Measurements from ENCODE around the gene CSRNP3.

Gene CSRNP3

GRCh38 chr2:165678882-165679281 lies 209.4 kb downstream of the CSRNP3 start:
- no peak for TF ChIP-seq CTCF (IDR thresholded peaks at IDR 0.05; ENCODE audit: insufficient read depth, low read length, poor library complexity, severe bottlenecking)
- H3K27me3 ChIP-seq (replicated peaks; ENCODE audit: control insufficient read depth, insufficient read depth, low read length) = no peaks in the 10 kb centered on the region
- no peak for DNase-seq (ENCODE audit: extremely low read depth, insufficient read length)
- no peak overlapping the region for H3K4me3 ChIP-seq (replicated peaks; ENCODE audit: low read depth, low read length)
- H3K36me3 ChIP-seq (ENCODE audit: control insufficient read depth, insufficient read depth, low read length) = no peaks in the 10 kb centered on the region

GRCh38 chr2:165679621-165680020 lies 210.1 kb downstream of the CSRNP3 start:
- H3K36me3 ChIP-seq (ENCODE audit: control insufficient read depth, insufficient read depth, low read length) = no peaks in the 10 kb centered on the region
- no peak overlapping the region for H3K4me3 ChIP-seq (replicated peaks; ENCODE audit: low read depth, low read length)
- DNase-seq (ENCODE audit: extremely low read depth, insufficient read length) = no peak
- TF ChIP-seq CTCF (IDR thresholded peaks at IDR 0.05; ENCODE audit: insufficient read depth, low read length, poor library complexity, severe bottlenecking) = no peak
- H3K27me3 ChIP-seq (replicated peaks; ENCODE audit: control insufficient read depth, insufficient read depth, low read length) = no peaks in the 10 kb centered on the region

GRCh38 chr2:165681841-165682240 lies 212.3 kb downstream of the CSRNP3 start:
- H3K27me3 ChIP-seq (replicated peaks; ENCODE audit: control insufficient read depth, insufficient read depth, low read length) = no peaks in the 10 kb centered on the region
- H3K4me3 ChIP-seq (replicated peaks; ENCODE audit: low read depth, low read length) = no peak overlapping the region
- DNase-seq (ENCODE audit: extremely low read depth, insufficient read length) = no peak
- no peak for TF ChIP-seq CTCF (IDR thresholded peaks at IDR 0.05; ENCODE audit: insufficient read depth, low read length, poor library complexity, severe bottlenecking)
- no peaks in the 10 kb centered on the region for H3K36me3 ChIP-seq (ENCODE audit: control insufficient read depth, insufficient read depth, low read length)

- H3K27me3 ChIP-seq (replicated peaks; ENCODE audit: control insufficient read depth, insufficient read depth, low read length) = no peaks in the 10 kb centered on the region
- DNase-seq (ENCODE audit: extremely low read depth, insufficient read length) = no peak
- H3K36me3 ChIP-seq (ENCODE audit: control insufficient read depth, insufficient read depth, low read length) = no peaks in the 10 kb centered on the region
- H3K4me3 ChIP-seq (replicated peaks; ENCODE audit: low read depth, low read length) = no peak overlapping the region
- no peak for TF ChIP-seq CTCF (IDR thresholded peaks at IDR 0.05; ENCODE audit: insufficient read depth, low read length, poor library complexity, severe bottlenecking)
Measured at GRCh38 chr2:165682546-165682945, 213.0 kb downstream of the CSRNP3 start.

- TF ChIP-seq CTCF (IDR thresholded peaks at IDR 0.05; ENCODE audit: insufficient read depth, low read length, poor library complexity, severe bottlenecking) = no peak
- no peaks in the 10 kb centered on the region for H3K27me3 ChIP-seq (replicated peaks; ENCODE audit: control insufficient read depth, insufficient read depth, low read length)
- no peak overlapping the region for H3K4me3 ChIP-seq (replicated peaks; ENCODE audit: low read depth, low read length)
- no peak for DNase-seq (ENCODE audit: extremely low read depth, insufficient read length)
- H3K36me3 ChIP-seq (ENCODE audit: control insufficient read depth, insufficient read depth, low read length) = no peaks in the 10 kb centered on the region
Measured at GRCh38 chr2:165686800-165687199, 217.3 kb downstream of the CSRNP3 start.

GRCh38 chr2:165687426-165688002 lies 218.0 kb downstream of the CSRNP3 start:
- Histone ChIP-seq H3K27me3 (replicated peaks; ENCODE audit: control insufficient read depth, insufficient read depth, low read length) (no peaks in the 10 kb centered on the region), H3K36me3 (ENCODE audit: control insufficient read depth, insufficient read depth, low read length) (no peaks in the 10 kb centered on the region), H3K4me3 (replicated peaks; ENCODE audit: low read depth, low read length) (no peak overlapping the region)
- TF ChIP-seq CTCF (IDR thresholded peaks at IDR 0.05; ENCODE audit: insufficient read depth, low read length, poor library complexity, severe bottlenecking) = no peak
- no peak for DNase-seq (ENCODE audit: extremely low read depth, insufficient read length)
